Dermis microvascular lymphatic vessel endothelial cell (primary cell): ENCODE results near the gene CARHSP1. TPM values are rescaled to one million over a fixed set of nuclear protein-coding genes. Genes with fewer than 3 reads are reported as not detected.
"Not testable (repeated sequence)": the region's sequence is repeated elsewhere in the genome, so short reads cannot be mapped to it uniquely, and the experiment has no call there.

ENCODE experiments used
- DNase-seq, 2 donors: peaks; one replicate each; pipeline versions ENCODE4 v3.0.0 to v3.0.0-alpha.2; 2010; ENCODE audit warnings: low read depth in 2 of 2
- total RNA-seq: library from RNA; depleted of rRNA; stranded (reverse); fragments of >200 nt; gene quantifications from 2 replicates; pipeline ENCODE4 v1.2.1, GENCODE V29; 2014

The CARHSP1 gene
- total RNA-seq, 1 donor from 2014 or later, result 148 TPM

DNA sequence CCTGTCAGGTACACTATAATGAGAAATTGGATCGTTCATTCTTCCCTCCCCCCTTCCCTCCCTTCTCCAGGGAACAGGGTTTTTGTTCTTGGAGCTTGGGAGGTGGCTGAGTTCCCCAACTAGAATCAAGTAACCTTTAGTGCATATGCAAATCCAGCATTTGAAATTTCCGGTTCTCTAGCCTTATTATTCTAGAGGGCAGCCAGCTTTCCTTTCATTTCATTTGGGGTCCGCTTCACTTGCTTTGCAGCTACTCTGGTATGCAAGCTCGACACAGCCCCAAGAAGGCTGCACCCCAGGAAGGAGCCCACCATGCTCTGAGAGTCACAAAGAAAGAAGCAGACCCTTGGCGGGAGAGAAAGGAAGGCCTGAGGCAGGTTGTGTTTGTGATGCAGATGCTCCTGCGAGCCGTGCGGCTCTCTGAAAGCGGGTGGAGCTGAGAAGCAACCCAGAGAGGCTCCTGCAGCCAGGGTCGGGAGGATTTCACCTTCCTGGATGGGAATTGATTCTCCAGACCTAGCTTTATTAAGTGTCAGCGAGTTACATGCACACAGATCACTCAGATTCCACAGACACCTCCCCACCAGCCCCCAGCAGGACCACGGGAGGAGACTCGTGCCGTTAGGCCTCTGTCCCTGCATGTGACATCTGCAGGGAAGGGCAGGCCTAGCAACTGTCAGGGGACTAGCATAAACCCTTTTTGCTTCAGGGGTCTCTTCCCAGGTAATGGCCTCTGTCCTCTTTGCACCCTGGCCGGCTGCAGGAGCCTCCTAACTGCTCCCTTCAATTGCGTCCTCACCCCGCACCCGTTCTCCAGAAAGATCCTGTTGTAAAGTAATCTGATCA lies 36.7 kb downstream of the CARHSP1 start:
- DNase-seq, result no peak

DNA sequence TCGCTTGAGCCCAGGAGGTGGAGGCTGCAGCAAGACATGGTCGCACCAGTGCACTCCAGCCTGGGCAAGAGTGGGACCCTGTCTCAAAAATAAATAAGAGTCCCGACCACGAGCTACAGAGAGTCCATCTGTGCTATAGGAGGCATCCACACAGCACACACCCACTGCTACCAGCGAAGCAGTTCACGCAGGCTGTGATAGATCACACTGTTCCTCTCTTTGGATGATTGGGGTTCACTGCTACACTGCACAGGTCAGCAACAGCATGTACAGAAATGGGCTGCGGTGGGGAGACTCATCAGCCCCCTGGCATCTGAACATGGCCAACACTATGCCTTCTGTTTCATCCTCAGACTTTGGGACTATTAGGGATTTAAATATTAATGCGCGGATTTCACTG lies 37.4 kb downstream of the CARHSP1 start:
- DNase-seq, result no peak

DNA sequence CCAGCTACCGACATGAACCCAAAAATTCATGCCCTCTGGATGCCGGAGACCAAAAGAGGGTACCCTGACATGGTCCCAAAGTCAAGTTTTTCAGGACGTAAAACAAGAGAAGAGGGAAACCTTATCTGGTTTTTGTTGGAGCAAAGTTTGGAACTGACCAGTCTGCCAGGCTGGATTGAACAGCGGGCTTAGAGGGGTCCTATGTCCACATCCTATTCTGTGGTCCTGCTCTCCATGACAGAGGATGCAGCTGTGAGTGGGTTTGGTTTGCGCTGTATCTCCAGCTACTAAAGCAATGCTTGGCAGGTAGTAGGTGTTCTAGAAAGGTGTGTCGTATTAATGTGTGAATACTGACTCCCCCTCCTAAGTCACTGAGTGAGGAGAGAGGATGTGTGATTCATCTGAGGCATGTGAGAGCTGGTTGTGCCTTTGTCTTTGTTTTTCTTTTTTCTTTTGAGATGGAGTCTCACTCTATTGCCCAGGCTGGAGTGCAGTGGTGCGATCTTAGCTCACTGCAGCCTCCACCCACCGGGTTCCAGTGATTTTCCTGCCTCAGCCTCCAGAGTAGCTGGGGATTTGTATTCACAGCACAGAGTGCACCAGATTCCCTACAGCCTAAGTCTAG lies 40.2 kb downstream of the CARHSP1 start:
- peak in 1 of 2 donors; percentile 66 for DNase-seq

DNA sequence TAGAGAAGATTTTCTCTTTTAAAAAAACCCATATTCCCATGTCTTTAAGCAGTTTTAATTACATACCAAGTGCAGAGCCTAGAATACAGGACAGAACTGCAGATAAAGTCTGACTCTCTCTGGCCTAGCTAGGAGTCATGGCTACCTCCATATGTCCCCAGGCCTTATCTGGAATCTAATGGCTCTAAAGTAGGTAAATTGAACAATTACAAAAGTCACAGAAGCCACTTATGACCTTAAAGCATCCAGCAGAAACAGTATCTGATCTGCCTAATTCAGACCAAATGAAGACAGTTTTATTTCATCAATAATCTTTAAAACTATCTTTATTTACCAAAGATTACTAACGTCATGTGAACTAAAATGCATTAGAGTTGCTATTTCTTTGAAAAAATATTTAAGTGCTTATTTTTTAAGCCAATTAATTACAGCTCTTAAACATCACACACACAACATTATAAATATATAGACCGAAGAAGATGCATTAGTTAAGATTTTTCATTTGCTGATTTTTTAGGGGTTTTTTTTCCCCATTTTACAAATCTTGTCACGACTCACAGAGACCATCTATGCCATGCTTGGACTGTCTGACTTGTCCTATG lies 42.4 kb downstream of the CARHSP1 start:
- DNase-seq, result no peak

DNA sequence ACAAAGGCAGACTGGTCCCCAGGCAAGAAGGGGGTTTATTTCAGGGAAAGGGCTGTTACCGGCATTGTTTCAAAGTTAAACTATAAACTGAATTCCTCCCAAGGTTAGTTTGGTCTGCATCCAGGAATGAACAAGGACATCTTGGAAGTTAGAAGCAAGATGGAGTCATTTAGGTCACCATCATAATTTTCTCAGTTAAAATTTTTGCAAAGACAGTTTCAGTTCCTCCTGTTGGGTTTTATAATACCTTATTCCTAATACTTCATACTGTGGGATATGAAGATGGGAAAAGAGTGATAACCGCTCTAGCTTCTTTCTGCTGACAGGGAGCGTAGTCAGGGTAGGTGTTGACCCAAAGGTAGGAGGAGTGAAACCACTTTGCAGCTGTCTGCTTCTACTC lies 46.4 kb downstream of the CARHSP1 start:
- no peak for DNase-seq

DNA sequence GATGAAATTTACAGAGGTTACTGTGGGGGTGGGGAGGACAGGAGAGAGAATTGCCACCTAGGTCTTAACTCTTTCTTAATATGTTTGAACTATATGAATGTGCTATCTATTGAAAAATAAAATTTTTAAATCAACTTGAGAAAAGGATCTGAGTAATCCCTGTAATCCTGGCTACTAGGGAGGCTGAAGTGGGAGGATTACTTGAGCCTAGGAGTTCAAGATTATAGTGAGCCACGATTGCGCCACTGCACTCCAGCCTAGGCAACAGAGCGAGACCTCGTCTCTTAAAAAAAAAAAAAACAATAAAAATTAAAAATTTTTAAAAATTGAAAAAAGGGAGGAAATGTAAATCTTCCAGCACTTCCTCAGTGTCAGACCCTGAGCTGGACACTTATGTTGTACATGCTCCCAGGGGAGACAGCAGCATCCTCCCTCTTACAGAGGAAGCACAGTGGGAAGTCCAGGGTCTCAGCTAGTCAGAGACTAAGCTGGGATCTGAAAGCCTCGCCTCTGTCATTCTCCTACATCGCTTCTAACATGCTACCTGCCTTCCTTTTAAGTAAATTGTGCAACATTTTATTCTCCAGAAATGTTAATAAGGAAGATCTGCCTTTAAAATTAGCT lies 49.3 kb downstream of the CARHSP1 start:
- no peak for DNase-seq

DNA sequence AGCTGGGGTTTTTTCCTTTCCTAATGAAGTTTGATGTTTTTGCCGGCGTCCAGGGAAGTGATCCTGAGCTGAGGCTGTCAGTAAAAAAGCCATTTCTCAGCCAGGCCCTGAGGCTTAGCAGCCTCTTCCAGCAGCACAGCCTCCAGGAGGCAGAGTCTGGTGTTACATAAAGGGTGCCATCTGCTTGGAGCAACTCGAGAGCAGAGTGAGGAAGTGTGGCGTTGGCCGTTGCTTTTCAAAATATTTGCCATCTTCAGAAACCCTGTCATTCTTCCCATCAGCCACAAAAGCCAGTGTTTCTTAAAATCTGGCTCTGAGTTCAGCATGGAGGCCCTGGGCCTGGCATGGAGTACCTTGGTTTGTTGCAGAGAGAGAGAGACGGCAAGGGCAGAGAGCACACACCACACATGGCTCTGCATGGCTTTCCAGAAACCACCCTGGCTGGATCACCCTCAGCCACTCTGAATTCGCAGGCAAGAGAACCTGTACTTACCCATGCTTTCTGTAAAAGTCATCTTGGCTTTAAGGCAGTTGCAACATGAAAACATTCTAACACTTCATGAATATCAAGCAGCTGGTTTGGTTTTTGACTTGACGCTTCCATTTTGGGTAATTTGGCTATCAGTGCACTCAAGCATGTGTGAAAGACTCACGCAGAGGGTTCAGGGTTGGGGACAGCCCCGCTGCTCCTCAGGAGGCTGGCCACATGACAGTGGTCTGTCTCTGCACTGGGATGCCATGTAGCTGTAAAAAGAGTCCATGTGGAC lies 50.1 kb downstream of the CARHSP1 start:
- no peak for DNase-seq

DNA sequence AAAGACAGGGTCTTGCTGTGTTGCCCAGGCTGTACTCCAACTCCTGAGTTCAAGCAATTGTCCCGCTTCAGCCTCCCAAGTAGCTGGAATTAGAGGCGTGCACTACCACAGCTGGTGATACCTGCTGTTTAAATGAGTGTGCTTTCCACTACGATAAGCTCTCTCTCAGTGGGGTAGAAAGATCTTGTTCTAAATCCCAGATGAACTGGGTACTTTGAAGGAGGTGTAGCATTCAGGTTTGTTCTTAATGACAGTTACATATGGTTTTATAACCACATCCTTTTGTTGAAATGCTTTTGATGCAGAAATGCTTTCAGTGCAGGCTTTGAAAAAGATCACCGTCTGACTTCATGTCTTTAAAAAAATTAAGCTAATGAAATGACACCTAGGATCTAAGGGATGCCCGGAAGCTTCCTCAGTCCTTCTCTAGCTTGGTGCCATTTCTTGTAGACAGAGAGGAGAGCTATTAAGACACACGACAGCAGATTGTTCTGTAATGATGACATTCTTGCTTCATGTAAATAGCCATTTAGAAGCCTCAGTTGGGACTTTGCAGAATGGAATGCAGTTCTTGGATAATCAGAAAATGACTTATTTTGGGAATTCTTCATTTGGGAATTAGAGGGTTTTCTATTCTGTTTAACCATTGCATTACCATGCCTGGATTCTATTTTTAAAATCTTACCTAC lies 51.7 kb downstream of the CARHSP1 start:
- DNase-seq, result no peak

DNA sequence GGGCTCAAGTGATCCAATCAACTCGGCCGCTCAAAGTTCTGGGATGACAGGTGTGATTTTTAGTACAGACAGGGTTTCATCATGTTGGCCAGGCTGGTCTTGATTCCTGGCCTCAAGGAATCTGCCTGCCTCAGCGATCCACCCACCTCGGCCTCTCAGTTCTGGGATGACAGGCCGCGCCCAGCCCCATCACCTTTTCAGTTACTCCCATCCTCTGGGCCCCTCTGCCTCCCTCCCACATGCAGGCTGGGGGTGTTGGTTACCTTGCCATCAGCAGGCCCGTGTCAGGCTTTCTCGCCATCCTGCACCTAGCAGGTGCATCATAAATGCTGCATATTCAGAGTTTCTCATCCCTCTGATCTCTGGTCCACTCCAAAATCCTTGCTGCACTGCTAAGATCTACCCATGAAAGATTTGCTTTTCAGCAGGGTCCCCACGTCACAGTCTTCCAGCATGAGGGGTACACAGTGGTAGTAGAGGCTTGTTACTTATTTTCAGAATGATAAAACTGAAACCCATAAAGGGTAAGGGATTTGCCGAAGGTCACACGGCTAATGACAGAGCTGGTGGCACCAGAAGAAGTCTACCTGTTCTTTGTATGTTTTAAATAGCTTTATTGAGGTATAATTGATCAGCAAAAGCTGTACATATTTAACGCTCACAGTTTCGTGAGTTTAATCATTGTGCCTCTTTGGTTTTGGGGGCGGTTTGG lies 54.6 kb downstream of the CARHSP1 start:
- no peak for DNase-seq

DNA sequence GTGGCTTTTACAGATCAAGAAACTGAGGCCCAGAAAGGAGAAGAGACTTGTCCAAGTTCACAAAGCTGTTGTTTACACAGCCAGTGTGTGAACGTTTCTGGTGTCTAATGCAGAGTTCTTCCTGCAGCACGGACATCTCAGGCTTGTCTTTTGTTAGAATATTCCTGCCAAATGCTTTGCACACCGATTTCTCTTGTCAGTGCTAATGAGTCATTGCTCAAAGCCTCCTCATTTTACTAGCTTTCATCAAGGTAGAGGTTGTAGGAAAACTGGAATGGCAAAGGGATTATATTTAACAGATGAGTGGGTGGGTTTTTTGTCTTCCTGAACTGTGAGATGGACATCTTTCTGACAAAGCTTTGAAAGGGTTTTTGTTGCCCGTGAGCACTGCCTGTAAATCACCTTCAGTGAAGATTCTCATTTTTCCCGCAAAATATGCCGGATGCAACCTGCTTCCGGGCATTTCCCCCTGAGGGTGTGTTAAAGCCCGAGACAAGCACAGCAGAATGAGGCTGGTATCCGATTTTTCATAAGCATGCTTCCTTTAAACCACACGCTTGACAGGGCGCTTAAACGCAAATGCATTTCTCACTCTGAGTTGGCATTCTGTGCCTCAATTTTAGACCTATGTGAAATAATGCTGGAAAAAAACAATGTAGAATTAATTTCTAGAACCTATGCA lies 56.5 kb downstream of the CARHSP1 start:
- no peak for DNase-seq

DNA sequence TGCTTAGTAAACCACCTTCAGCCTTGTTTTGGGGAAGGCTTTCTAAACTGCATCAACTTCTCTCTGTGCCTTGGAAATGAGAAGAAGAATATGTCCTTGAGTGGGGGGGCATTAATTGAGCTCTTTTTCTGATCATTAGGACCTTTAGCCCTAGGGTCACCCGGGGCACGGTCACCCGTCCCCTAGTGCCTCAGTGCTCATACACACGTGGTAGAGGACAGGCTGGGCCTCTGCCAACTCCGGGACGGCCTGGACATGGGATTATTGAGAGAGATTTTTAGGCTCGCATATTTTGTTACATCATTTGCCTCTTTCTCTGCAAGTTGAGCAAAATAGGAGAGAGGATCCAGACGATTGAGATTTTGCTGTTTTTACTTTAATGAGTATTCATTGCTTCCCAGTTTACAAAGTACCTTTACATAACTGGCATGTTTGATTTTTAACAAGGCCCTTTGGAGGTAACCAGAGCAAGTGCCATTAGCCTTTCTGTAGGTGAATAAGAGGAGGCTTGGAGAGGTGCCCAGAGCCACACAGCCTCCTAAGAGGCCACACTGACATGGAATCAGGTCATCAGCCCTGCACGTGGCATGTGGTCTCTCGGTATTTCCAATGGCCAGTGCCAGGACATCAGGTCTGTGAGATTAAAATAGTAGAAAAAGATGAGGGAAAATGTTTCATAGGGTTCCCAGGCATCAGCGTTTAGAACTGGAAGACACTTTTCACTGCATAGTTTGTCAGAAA lies 60.0 kb downstream of the CARHSP1 start:
- no peak for DNase-seq

DNA sequence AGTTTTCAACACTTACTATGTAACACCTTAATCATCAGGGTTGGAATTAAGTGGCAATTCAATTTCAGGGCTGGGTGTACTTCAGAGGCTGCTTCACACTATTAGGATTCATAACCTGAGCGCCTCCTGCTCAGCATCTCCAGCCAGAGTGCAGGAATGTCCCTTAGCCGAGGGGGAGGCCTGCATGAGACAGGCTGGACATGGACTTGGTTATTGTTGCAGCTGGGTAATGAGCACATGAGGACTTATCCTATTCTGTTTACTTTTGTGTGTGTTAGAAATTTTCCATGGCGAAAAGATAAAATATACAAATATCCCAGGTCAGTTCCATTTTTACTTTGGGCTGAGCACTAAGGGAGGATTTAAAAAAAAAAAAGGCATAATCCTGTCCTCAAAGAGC lies 60.8 kb downstream of the CARHSP1 start:
- no peak for DNase-seq

DNA sequence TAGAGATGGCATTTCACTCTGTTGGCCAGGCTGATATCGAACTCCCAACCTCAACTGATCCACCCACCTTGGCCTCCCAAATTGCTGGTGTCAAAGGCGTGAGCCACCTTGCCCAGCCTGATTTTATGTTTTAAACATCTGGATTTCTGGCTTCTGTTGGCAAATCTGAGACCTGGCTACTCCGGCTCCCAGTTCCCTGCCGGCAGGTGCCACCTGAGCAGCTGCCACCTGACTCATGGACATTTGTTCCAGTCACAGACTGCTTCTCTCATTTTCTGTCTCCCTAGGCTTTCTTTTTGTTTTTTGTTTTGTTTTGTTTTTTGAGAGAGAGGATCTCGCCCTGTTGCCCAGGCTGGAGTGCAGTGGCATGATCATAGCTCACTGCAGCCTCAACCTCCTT lies 61.6 kb downstream of the CARHSP1 start:
- DNase-seq, result no peak

DNA sequence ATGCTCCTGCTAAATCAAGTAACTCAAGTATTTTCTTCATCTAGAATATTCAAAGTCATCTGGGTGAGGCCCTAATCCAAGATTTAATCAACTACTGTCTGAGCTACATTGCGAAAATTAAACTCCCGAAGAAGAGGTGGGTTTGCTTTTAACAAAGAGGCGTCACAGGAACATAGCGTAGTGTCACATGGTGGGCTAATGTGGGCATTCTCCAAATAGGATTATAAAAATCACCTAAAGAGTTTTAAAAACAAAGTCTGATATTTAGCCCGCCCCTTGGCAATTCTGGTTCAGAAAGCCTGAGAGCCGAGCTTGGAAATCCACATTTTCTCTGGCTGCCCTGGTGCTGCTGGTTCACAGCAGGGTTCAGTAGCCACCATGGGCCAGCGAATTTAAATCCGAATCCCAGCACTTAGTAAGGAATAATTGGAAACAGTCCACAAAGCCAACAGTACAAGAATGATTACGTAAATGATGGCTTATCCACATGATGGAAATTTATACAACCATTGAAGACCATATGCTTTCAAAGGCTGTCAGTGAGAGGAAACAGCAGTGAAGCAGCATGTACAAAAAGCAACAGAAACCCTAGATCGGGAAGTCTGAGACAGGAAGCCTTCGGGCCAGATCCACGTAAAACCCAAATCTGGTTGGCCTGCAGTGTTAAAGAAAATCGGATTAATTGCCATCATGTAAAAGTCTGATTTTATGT lies 62.4 kb downstream of the CARHSP1 start:
- no peak for DNase-seq

DNA sequence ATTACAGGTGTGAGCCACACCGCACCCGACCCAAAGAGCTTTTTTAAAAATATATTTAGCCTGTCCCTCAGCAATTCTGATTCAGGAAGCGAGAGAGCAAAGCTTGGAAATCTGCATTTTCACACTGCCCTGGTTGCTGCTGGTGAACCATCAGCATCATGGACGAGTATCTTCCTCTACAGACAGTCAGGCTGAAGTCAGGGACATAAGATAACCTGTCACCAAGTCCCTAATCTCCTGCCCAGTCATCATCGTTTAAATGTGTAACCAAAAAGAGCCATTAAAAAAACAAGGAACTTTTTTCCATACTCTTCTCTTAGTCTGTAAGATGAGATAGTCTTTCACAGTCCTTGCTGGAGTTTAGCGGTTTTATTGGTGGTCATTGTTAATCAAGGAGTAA lies 64.5 kb downstream of the CARHSP1 start:
- DNase-seq, result no peak

DNA sequence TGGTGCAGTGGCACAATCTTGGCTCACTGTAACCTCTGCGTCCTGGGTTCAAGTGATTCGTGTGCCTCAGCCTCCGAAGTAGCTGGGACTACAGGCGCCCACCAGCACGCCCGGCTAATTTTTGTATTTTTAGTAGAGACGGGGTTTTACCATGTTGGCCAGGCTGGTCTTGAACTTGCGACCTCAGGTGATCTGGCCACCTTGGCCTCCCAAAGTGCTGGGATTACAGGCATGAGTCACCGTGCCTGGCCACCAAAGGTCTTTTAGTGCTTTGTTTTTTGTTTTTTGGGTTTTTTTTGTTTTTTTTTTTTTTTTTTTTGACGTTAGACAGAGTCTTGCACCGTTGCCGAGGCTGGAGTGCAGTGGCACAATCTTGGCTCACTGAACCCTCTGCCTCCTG lies 65.1 kb downstream of the CARHSP1 start:
- DNase-seq, result not testable (repeated sequence)
